ENCODE measurements around the gene USP3. TPM values are rescaled to one million over a fixed set of nuclear protein-coding genes. Genes with fewer than 3 reads are reported as not detected.
A peak's percentile ranks its signal among the peaks of the same experiment; 100 is the strongest.

The USP3 gene
- total and polyA plus RNA-seq, 9 of the 15 experiments (the other 6 are each of a cell fraction or from before 2014, with no cell fraction given) = 17.3 to 54.3 (median 34.8) TPM

DNA sequence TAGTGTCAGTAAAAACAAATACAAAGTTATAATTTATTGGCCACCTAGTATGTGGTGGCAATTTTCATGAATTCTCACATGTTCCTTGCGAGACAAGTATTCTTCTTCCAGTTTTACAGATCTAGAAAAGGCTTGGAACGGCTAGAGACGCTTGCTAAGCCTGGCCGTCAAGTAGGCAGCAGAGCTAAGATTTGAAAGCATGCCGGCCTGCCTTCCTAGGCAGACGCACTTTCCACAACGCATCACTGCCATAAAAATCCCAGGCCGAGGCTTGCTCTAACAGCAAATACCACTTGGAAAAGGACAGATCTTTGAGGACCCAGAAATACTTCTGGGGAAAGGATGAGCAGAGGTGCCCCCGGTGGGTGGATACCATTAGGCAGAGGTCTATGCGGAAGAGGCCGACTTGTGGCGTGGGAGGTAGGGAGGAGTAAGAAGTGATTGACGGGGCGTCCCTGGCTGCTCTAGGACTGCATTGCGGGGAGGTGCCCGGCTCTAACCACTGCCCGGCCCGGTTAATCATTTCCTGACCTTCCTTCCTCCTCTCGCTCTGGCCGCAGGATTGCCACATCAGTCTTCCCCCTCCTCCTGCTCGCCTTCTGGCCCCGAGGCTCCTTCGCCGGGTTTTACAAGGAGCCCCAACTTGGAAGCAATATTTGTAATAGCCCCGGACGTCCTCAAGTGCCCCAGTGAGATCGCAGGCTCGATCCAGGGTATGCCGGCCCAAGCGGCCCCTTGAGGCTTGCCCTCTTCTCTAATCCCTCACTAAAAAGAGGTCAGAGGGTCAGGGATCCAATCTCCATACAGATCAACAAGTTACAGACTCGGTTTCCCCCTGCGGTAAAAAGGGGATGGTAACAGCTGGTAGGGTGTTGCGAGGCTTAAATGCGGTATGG is 1.3 kb upstream of the USP3 start (continued):
- TF ChIP-seq AFF4 (CRISPR knock-in tag; IDR thresholded peaks at IDR 0.05) = no peak; the same call in 1 of the 2 replicates
- TF ChIP-seq GTF2F1 (IDR thresholded peaks at IDR 0.05; ENCODE audit: low read depth, low read length) = no peak
- TF ChIP-seq ERF (CRISPR knock-in tag; IDR thresholded peaks at IDR 0.05) = no peak
- peak; percentile 68 for TF ChIP-seq ZNF175 (CRISPR knock-in tag; IDR thresholded peaks at IDR 0.05; ENCODE audit: low read depth)
- no peak for TF ChIP-seq CREB3L1 (IDR thresholded peaks at IDR 0.05; ENCODE audit: borderline replicate concordance, low read depth)
- TF ChIP-seq ZNF695 (CRISPR knock-in tag; IDR thresholded peaks at IDR 0.05) = no peak
- TF ChIP-seq, protein P1, sequence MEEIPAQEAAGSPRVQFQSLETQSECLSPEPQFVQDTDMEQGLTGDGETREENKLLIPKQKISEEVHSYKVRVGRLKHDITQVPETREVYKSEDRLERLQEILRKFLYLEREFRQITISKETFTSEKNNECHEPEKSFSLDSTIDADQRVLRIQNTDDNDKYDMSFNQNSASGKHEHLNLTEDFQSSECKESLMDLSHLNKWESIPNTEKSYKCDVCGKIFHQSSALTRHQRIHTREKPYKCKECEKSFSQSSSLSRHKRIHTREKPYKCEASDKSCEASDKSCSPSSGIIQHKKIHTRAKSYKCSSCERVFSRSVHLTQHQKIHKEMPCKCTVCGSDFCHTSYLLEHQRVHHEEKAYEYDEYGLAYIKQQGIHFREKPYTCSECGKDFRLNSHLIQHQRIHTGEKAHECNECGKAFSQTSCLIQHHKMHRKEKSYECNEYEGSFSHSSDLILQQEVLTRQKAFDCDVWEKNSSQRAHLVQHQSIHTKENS (CRISPR knock-in tag; IDR thresholded peaks at IDR 0.05) = no peak
- TF ChIP-seq NBN (IDR thresholded peaks at IDR 0.05; ENCODE audit: low read depth) = peak; percentile 71
- peak; percentile 92; the same call in 1 of the 2 replicates for TF ChIP-seq NFRKB (IDR thresholded peaks at IDR 0.05; ENCODE audit: low read depth)
- TF ChIP-seq GTF2A2 (tag; IDR thresholded peaks at IDR 0.05) = no peak
- no peak for TF ChIP-seq ZMIZ1 (IDR thresholded peaks at IDR 0.05; ENCODE audit: low read depth in 2 of 2, low read length in 2 of 2)
- no peak for TF ChIP-seq BDP1 (IDR thresholded peaks at IDR 0.05; ENCODE audit: insufficient read depth, insufficient read length)
- peak; percentile 94 for TF ChIP-seq ETV1 (tag; conservative IDR thresholded peaks at IDR 0.05; ENCODE audit: low read depth)
- peak; percentile 47; the same call in 1 of the 2 replicates for TF ChIP-seq ELF4 (CRISPR knock-in tag; IDR thresholded peaks at IDR 0.05)
- TF ChIP-seq, protein P2, sequence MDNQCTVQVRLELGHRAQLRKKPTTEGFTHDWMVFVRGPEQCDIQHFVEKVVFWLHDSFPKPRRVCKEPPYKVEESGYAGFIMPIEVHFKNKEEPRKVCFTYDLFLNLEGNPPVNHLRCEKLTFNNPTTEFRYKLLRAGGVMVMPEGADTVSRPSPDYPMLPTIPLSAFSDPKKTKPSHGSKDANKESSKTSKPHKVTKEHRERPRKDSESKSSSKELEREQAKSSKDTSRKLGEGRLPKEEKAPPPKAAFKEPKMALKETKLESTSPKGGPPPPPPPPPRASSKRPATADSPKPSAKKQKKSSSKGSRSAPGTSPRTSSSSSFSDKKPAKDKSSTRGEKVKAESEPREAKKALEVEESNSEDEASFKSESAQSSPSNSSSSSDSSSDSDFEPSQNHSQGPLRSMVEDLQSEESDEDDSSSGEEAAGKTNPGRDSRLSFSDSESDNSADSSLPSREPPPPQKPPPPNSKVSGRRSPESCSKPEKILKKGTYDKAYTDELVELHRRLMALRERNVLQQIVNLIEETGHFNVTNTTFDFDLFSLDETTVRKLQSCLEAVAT (IDR thresholded peaks at IDR 0.05) = peak in 1 of 2 experiments; percentile 48; a peak in 1 of 4 replicates

Measured in K562 (cell line).